ENCODE data around the gene TBC1D4.

- TF ChIP-seq CTCF (IDR thresholded peaks at IDR 0.05), result no peak
- TF ChIP-seq MXI1 (IDR thresholded peaks at IDR 0.05; ENCODE audit: low read depth, low read length), result no peak
- TF ChIP-seq RXRA (IDR thresholded peaks at IDR 0.05; ENCODE audit: borderline replicate concordance, low read depth), result no peak
- TF ChIP-seq YY1 (IDR thresholded peaks at IDR 0.05; ENCODE audit: low read depth), result no peak
- TF ChIP-seq, protein P1, sequence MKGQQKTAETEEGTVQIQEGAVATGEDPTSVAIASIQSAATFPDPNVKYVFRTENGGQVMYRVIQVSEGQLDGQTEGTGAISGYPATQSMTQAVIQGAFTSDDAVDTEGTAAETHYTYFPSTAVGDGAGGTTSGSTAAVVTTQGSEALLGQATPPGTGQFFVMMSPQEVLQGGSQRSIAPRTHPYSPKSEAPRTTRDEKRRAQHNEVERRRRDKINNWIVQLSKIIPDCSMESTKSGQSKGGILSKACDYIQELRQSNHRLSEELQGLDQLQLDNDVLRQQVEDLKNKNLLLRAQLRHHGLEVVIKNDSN (IDR thresholded peaks at IDR 0.05; ENCODE audit: borderline replicate concordance, low read depth), result no peak
- no peak for TF ChIP-seq EP300 (IDR thresholded peaks at IDR 0.05; ENCODE audit: borderline replicate concordance in 1 of 2, low read depth in 1 of 2, low read length in 1 of 2)
- no peak for TF ChIP-seq SMC3 (IDR thresholded peaks at IDR 0.05; ENCODE audit: low read depth, low read length)
- TF ChIP-seq, protein P2, sequence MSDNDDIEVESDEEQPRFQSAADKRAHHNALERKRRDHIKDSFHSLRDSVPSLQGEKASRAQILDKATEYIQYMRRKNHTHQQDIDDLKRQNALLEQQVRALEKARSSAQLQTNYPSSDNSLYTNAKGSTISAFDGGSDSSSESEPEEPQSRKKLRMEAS (IDR thresholded peaks at IDR 0.05; ENCODE audit: low read depth), result no peak
- no peak for TF ChIP-seq USF2 (IDR thresholded peaks at IDR 0.05; ENCODE audit: borderline replicate concordance, low read depth, low read length)
- TF ChIP-seq FOXM1 (IDR thresholded peaks at IDR 0.05; ENCODE audit: low read depth), result no peak
- no peak for TF ChIP-seq PBX3 (IDR thresholded peaks at IDR 0.05)
- no peak for TF ChIP-seq JUND (IDR thresholded peaks at IDR 0.05)
- TF ChIP-seq, protein P3, sequence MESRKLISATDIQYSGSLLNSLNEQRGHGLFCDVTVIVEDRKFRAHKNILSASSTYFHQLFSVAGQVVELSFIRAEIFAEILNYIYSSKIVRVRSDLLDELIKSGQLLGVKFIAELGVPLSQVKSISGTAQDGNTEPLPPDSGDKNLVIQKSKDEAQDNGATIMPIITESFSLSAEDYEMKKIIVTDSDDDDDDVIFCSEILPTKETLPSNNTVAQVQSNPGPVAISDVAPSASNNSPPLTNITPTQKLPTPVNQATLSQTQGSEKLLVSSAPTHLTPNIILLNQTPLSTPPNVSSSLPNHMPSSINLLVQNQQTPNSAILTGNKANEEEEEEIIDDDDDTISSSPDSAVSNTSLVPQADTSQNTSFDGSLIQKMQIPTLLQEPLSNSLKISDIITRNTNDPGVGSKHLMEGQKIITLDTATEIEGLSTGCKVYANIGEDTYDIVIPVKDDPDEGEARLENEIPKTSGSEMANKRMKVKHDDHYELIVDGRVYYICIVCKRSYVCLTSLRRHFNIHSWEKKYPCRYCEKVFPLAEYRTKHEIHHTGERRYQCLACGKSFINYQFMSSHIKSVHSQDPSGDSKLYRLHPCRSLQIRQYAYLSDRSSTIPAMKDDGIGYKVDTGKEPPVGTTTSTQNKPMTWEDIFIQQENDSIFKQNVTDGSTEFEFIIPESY (IDR thresholded peaks at IDR 0.05; ENCODE audit: borderline replicate concordance, low read depth), result no peak
Observed at GRCh38 chr13:75378301-75378700, 103.7 kb downstream of the TBC1D4 start.

All from SK-N-SH (cell line).